Peyer's patch (tissue), 4 donors: ENCODE data around the gene CKAP2L.

Experiments
- POLR2A ChIP-seq, 2 donors: fragments of 450-650 bp; IDR thresholded peaks; one replicate each; pipeline ENCODE4 v1.5.1; 2017; ENCODE audit warnings: antibody characterized with exemption in 2 of 2, mild to moderate bottlenecking in 2 of 2, moderate library complexity in 2 of 2
- TF ChIP-seq, protein P1 (sequence below), 6 experiments: fragments of 450-650 bp in 4 of 6; fragments of 200-600 bp in 2 of 6; sonication (generic) in 1 of 6; IDR thresholded peaks; one replicate each; pipeline ENCODE4 v1.5.1; 2017 to 2019; ENCODE audit warnings: antibody characterized with exemption in 6 of 6, mild to moderate bottlenecking in 3 of 6, moderate library complexity in 1 of 6

DNA sequence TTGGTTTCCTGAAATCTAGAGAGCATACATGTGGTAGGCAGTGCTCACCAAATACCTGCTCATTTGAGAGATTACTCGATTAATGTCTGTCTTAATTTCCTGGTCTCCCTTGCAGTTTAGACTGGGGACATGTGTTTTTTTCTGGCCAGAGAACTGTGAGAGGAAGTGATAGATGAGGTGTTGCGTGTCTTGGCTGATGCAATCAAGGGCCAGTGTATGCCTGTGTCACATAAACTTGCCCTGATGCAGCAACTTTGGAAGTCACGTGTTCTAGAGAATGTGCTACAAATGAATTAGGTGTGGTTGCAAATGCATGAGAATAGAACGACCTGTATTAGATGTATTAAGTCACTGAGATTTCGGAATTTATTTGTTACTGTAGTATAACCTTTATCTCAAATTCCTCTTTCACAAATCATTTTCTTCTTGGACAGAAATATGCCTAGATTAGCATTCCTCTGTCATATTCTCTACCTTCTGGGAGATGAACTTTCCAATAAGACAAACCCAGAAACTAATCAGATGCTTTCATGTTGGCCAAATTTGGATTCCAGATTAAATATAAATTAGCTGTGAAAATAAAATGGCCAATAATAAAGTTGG lies 29.8 kb upstream of the CKAP2L start:
- TF ChIP-seq, protein P1, sequence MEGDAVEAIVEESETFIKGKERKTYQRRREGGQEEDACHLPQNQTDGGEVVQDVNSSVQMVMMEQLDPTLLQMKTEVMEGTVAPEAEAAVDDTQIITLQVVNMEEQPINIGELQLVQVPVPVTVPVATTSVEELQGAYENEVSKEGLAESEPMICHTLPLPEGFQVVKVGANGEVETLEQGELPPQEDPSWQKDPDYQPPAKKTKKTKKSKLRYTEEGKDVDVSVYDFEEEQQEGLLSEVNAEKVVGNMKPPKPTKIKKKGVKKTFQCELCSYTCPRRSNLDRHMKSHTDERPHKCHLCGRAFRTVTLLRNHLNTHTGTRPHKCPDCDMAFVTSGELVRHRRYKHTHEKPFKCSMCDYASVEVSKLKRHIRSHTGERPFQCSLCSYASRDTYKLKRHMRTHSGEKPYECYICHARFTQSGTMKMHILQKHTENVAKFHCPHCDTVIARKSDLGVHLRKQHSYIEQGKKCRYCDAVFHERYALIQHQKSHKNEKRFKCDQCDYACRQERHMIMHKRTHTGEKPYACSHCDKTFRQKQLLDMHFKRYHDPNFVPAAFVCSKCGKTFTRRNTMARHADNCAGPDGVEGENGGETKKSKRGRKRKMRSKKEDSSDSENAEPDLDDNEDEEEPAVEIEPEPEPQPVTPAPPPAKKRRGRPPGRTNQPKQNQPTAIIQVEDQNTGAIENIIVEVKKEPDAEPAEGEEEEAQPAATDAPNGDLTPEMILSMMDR (IDR thresholded peaks at IDR 0.05) = no peak
- no peak for TF ChIP-seq POLR2A (IDR thresholded peaks at IDR 0.05)
